Measurements from ENCODE around the gene BCR.

Gene BCR

GRCh38 chr22:23277583-23278295 lies 97.4 kb downstream of the BCR start:
- DNase-seq: no peak

DNA sequence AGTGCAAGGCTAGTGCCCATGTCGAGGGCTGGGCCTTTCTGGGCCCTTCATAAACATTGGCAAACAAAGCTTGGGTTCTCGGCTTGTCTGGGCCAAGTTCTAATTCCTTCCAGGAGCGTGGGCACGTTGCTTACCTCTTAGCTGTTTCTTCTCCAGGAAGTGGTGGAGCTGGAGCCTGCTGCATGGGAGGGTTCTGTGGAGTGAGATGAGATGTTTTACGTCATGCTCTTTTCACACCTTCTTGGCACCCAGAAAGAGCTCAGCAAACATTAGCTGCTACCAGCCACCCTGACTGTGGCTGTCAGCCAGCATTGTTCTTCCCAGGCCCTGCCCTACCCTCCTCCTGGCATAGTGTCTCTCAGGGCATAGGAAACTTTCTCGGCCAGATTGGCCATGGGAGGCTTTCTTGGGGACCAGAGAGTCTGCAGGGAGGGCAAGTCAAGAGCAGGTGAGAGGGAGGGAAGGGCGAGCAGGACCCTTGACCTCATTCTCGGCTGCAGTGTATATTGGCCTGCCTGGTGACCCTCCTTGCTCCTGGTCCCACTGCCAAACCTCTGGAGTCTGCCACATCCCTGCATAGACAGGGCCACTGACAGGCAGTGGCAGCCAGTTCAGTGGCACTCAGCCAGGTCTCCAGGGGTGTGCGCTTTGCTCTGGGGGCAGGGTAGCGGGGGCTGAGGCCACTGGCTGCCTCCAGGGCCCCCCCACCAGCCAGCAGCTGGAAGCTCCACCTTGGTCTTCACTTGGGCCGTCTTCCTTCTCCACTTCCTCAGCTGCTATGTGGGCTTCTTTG lies 98.8 kb downstream of the BCR start:
- no peak for DNase-seq

DNA sequence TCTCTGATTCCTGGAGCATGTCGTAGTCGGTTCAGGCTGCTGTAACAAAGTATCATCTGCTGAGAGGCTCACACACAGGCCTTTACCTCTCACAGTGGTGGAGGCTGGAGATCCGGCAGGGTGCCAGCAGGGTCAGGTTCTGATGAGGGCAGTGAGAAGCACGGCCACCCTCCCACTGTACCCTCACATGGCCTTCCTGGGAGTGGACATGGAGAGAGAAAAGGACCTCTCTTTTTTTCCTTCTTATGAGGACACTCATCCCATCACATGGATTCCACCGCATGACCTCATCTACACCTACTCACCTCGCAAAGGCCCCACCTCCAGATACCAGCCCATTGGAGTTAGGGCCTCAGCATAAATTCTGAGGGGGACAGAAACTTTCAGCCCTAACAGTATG lies 99.5 kb downstream of the BCR start:
- DNase-seq: peak; percentile 32

DNA sequence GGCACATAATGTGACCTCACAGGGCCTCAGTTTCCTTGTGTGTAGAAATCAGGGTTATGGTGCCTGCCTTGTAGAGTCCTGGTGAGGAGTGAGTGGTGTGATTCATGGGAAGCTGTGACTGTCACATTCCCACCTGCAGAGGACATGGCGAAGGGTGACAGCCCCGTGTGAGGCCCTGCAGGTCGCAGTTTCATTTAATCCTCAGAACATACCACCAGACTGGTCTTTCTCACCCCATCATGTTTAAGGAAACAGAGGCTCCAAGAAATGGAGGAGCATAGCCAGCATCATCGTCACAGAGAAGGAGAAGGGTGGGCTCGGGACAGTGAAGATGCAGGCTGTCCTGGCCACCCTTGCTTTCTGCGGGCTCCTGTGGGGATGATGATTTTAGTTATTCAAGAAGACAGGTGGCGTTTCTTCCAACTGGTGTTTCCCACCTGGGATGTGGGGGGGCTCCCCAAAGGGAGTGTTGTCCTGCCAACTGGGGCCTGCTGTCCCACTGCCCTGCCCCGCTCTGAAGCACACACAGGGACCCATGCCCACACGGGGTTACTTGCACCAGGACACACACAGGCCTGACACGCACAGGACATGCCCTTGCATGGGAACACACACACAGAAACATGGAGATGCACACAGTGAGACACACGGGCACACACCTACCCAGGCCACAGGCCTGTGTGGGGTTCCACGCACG lies 100.2 kb downstream of the BCR start:
- no peak for DNase-seq

GRCh38 chr22:23281053-23281405 lies 100.7 kb downstream of the BCR start:
- DNase-seq: no peak

GRCh38 chr22:23281406-23282088 lies 101.2 kb downstream of the BCR start:
- peak; percentile 62 for DNase-seq

GRCh38 chr22:23282089-23282501 lies 101.8 kb downstream of the BCR start:
- peak; percentile 39 for DNase-seq

DNA sequence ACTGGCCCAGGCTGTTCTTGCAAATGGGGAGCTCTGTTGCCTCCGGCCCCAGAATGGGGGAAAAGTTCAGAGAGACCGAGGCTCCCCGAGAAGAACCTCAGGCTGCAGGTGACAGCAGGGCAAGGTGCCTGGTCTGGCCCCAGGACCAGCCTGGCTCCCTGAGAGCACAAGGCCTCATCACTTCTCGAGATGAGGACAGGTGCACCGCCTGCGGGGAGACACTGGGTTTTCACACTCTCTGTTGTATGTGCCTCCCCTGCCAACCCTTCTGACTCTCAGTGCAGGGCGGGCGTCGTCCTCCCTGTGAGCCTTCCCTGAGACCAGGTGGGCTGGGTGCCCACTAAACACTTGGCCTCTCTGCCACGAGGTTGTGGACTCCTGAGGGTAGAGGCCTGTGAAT lies 102.2 kb downstream of the BCR start:
- DNase-seq: no peak

DNA sequence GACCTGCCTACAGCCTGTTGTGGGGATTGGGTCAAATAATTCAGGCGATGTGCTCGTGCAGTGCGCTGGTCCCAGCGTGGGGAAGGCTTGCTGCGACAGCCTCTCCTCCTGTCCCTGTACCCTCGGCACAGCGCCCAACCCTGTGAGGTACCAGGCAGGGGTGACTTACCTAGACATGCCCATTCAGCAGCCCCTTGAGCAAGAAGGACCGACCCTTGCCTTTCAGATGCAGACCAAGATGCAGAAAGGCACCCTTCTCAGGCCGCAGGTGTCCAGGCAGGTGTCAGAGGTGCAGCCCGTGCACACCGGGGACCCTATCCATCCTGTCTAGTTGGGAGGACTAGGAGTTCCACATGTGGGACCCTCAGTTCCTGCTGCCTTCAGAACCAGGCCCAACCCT lies 102.7 kb downstream of the BCR start:
- DNase-seq: no peak

- DNase-seq: no peak
Observed at GRCh38 chr22:23283591-23284503, 103.5 kb downstream of the BCR start.

GRCh38 chr22:23284504-23285033 lies 104.3 kb downstream of the BCR start:
- DNase-seq: no peak

DNA sequence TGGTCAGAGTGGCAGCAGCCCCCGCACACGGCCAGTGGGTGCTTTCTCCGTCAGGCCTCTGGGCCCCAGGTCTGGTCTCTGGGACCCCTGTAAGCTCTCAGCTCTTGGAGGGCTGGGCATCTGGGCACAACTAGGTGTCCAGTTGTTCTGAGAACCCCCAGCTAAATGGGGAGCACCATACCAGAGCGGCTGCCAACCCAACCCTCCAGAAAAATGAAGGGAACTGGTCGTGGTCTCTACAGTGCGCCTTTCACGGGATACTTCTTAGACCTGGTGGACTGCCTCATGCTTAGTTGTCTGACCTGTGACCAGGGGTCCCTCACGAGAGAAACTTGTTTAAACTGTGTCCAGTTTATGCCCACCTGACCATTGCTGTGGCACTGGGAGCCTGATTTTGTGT lies 104.9 kb downstream of the BCR start:
- DNase-seq: no peak

GRCh38 chr22:23285734-23286133 lies 105.4 kb downstream of the BCR start:
- no peak for DNase-seq

- DNase-seq: no peak
Observed at GRCh38 chr22:23286296-23286695, 106.0 kb downstream of the BCR start.

- DNase-seq: no peak
Observed at GRCh38 chr22:23287136-23288095, 107.1 kb downstream of the BCR start.

- no peak for DNase-seq
Observed at GRCh38 chr22:23288301-23289129, 108.2 kb downstream of the BCR start.

- no peak for DNase-seq
Observed at GRCh38 chr22:23289130-23289503, 108.8 kb downstream of the BCR start.

GRCh38 chr22:23289851-23290724 lies 109.8 kb downstream of the BCR start:
- DNase-seq: peak; percentile 38

All from inflammatory macrophage treated with lipopolysaccharide for 4 hours (primary cell).